GM18909 (cell line): Measurements from ENCODE around the gene AQP2.

ENCODE experiments used
- ATAC-seq: cut with Tn5 transposase; IDR thresholded peaks from one replicate; pipeline ENCODE4 v1.9.1; 2021; ENCODE audit warnings: mild to moderate bottlenecking; ENCODE audit not compliant: unreplicated experiment, poor library complexity

Gene AQP2

DNA sequence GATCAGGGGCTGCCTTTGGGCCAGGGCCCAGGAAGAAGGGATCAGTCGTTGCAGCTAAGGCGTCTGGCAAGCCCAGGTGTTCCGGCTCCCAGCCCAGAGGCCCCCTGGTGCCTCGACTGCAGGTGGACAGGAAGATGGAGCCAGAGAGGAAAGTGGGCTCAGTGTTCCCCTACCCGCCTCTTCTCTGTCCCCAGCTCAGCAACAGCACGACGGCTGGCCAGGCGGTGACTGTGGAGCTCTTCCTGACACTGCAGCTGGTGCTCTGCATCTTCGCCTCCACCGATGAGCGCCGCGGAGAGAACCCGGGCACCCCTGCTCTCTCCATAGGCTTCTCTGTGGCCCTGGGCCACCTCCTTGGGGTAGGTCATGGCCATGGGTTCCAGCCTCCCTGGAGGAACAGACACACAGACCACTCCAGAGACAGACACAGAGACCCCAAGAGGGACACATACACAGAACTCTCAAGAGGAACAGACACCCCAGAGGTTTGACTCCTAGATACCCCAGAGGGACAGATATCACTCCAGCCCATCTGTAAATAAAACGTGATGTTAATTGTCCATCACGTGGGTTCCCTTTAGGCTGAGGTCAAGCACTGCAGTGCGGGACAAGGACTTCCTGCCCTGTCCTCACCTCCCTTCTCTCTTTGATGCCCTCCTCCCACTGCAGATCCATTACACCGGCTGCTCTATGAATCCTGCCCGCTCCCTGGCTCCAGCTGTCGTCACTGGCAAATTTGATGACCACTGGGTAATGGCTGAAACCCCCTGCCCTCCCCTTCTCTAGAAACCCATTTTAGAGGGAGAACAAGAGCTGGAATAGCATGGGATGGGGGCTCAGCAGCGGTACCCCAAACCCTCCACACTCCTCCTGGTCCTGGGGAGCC lies 3.7 kb downstream of the AQP2 start:
- ATAC-seq = no peak

DNA sequence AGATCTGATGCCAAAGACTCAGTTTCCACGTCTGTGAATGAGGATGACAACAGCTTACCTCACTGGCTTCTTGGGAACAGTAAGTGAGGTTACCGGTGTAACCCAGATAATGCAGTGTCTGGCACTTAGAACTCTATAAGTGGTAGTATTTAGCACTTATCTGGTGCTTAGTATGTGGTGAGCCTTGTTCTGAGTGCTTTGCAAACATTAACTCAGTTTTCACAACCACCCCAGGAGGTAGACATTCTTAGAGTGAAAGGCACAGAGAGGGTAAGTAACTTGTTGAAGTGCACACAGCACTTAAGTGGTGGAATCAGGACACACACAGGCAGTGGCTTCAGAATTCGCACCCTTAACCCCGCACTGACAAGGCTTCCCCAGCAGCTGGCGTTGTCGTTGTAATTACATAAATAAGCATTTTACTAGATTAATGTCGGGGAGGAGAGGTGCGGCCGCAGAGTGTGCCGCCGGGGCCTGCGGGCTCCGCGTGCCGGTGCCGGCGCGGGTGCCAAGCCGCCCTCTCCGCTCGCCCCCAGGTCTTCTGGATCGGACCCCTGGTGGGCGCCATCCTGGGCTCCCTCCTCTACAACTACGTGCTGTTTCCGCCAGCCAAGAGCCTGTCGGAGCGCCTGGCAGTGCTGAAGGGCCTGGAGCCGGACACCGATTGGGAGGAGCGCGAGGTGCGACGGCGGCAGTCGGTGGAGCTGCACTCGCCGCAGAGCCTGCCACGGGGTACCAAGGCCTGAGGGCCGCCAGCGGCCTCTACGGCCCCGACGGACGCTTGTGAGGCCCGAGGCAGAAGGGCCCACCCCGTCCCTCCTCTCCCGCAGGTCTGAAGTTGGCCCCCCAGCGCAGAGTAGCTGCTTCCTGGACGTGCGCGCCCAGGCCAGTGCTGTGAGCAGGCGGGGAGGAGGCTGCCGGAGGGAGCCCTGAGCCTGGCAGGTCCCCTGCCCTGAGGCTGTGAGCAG lies 4.6 kb downstream of the AQP2 start:
- no peak for ATAC-seq

DNA sequence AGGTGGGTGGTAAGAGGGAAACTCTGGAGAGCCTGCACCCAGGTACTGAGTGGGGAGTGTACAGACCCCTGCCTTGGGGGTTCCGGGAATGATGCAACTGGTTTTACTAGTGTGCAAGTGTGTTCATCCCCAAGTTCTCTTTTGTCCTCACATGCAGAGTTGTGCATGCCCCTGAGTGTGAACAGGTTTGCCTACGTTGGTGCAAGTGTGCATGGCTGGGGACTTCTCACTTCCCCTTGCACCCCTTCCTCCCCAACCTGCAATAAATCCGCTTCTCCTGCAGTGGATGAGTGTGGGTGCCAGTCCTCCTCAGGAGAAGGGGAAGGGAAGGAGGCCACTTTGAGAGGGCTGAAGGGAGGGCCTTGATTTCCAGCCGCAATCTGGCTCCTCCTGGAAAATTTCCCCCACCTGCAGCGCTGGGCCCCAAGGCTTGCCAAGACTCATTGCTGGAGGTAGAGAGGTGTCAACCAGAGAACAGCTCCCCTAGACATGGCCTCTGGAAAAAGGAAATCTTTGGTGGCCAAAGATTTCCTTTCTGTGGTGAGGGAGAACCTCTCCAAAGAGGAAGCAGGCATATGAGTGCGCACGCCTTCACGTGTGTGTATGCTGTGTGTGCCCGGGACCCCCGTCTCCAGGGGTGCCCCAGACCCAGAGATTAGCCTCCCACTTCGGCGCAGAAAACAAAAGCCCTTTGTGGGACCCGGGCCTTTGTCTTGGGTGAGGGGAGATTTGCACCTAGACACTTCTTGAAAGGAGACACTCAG lies 5.5 kb downstream of the AQP2 start:
- no peak for ATAC-seq

GRCh38 chr12:49956663-49957569 lies 6.4 kb downstream of the AQP2 start:
- ATAC-seq = no peak

DNA sequence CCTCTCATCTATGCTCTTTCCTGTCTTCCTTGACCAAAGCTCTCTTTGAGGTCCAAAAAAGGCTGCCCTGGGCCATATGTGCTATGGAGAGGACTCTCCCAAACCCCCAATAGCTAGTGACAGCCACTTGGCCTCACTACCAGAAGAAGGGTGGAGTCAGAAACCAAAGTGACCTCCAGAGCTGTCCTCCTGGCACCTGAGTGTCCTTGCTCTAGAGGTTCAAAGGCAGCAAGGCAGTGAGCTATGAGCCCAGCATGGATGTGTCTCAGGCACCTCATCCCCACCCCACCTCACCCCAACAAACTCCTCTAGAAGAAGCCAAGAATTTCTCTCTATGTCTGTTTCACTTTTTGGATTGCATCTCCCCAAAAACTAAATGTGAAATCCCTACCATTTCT lies 7.0 kb downstream of the AQP2 start:
- no peak for ATAC-seq

DNA sequence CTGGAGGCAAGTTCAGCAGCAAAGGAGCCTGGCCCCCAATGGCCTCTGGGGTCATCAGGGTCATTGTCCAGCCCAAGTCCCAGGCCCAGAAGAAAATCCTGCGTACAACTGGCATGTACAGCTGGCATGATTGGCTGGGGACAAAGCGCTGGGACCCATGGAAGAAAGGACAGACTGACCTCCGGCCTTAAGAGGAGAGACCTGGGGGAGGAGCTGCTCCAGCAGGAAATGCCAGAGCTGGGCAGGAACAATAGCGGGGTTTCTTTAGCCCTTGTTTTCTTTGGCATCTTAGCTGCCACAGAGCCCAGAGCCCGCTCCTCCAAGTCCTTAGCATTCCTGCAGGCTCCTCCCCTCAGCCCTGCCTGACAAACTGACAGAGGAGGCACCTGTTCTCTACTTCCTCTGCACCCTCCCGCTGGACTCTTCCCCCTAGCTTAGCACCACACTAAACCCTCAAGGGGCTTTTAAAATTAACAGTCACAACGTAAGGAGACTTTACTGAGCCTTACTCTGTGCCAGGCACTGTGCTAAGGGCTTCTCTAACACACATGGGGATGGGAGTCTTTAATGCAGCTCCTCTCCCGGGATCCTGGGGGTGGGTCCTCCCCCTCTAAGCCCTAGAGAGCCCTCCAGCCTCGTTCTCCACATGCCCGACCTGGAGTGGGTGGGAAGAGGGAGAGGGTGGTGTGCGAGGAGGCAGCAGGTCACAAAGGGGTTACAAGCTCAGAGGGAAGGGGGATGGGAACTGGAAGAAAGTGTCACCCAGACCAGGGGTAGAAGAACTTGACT lies 9.3 kb downstream of the AQP2 start:
- ATAC-seq = no peak

GRCh38 chr12:49960474-49961110 lies 10.1 kb downstream of the AQP2 start:
- ATAC-seq = no peak

- ATAC-seq = no peak
Observed at GRCh38 chr12:49961111-49961922, 10.8 kb downstream of the AQP2 start, which contains the start of gene AQP5. Gene AQP5, plus strand, starts transcription at chr12:49961872. Its CDS starts 146 bp downstream, at chr12:49962018.

DNA sequence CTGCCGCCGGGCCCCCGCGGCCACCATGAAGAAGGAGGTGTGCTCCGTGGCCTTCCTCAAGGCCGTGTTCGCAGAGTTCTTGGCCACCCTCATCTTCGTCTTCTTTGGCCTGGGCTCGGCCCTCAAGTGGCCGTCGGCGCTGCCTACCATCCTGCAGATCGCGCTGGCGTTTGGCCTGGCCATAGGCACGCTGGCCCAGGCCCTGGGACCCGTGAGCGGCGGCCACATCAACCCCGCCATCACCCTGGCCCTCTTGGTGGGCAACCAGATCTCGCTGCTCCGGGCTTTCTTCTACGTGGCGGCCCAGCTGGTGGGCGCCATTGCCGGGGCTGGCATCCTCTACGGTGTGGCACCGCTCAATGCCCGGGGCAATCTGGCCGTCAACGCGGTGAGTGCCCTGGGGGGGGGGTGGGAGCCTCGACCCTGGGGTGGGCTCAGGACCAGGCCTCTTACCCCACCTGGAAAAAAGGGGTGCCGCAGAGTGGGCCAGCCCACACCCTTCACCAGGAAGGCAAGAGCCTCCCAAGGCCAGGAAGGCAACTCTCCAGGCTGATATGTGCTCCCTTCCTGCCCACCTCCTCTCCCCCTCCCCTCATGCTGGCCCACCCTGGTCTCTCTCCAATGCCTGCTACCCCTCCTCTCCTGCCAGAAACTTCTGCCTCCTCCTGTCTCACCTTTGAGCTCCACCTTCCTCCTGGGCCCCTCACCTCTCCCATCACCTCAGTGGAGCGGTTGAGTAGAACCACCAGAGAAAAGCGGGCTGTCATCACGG lies 11.6 kb downstream of the AQP2 start:
- no peak for ATAC-seq

DNA sequence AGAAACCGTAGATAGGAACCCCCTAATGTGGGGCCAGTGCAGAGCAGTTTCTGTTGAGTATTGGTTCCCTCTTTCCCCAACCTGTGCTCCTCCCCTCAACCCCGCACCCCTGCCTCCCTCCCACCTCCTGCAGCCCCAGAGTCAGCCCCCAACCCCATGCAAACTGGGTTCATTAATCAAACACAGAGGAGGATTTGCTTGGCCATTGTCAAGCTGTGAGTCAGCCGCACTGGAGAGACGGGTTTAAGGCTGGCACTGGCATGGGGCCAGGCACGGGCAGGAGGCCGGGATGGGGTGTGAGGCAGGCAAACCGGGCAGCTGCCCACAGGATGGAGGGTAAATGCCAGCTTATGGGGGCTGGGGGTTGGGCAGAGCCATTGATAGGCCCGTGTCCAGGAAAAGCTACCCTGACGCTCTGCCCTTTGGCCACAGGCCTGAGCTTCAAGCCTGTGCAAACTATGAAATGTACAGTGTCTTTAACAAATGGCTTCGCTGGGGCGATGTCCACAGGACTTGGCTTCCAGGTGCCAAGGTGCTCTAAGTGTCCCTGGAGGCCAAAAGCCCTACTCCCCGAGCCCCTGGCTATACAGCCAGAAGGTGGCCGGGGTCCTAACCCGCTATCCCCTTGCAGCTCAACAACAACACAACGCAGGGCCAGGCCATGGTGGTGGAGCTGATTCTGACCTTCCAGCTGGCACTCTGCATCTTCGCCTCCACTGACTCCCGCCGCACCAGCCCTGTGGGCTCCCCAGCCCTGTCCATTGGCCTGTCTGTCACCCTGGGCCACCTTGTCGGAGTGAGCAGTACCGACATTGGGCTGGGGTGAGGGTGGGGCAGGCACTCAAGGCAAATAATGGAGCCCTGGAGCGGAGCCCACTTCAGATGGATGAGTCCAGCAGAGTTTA lies 12.6 kb downstream of the AQP2 start:
- ATAC-seq = no peak

GRCh38 chr12:49963976-49964815 lies 13.7 kb downstream of the AQP2 start:
- no peak for ATAC-seq

DNA sequence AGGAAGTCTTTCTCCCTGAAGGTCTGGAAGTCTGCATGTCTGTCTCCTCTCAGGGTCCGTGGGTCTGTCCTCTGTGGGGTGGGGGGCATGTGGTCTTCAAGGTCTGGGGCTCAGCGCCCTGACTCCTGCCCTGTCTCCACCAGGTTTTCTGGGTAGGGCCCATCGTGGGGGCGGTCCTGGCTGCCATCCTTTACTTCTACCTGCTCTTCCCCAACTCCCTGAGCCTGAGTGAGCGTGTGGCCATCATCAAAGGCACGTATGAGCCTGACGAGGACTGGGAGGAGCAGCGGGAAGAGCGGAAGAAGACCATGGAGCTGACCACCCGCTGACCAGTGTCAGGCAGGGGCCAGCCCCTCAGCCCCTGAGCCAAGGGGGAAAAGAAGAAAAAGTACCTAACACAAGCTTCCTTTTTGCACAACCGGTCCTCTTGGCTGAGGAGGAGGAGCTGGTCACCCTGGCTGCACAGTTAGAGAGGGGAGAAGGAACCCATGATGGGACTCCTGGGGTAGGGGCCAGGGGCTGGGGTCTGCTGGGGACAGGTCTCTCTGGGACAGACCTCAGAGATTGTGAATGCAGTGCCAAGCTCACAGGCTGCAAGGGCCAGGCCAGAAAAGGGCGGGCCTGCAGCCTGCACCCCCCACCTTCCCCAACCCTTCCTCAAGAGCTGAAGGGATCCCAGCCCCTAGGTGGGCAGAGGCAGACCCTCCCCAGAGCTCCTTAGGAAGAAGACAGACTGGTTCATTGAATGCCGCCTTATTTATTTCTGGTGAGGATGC lies 14.5 kb downstream of the AQP2 start:
- no peak for ATAC-seq

GRCh38 chr12:49965836-49966235 lies 15.3 kb downstream of the AQP2 start:
- no peak for ATAC-seq

DNA sequence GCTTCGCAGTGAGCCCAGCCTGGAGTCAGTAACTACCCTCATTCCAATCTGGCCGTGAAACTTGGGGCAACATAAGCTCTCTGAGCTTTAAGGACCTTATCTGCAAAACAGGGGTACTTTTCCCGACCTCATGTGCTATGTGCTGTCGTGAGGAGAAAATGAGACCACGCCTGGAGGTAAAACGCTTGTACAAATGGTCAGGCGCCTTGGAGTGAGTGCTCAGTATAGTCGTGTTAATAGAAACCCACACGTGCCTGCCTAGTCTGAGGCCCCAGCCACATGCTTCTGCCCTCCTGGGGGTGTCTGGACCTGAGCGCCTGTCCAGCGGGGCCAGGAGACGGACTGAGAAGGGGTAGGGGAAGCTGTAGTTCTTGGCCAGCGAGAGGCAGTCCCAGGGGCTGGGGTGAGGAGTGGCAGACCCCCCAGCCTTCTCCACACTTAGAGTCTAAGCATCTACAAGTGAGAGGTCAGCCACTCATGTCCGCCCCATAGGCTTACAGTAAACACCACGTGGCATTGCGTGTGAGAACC lies 16.0 kb downstream of the AQP2 start:
- no peak for ATAC-seq
